Upper lobe of right lung (tissue), 1 donor: Measurements from ENCODE around the gene EYA4. TPM values are rescaled to one million over a fixed set of nuclear protein-coding genes. Genes with fewer than 3 reads are reported as not detected.

ENCODE experiments used
- ATAC-seq: fragments of 200-7000 bp; cut with Tn5 transposase; one replicate; pipeline ENCODE4 v1.9.1; 2020; ENCODE audit warnings: mild to moderate bottlenecking, moderate library complexity
- DNase-seq: peaks from one replicate; pipeline ENCODE4 v3.0.0-alpha.2; 2020
- H3K27ac ChIP-seq: fragments of 200-600 bp; one replicate; pipeline ENCODE4 v1.8.0; 2022
- H3K27me3 ChIP-seq: fragments of 200-600 bp; one replicate; pipeline ENCODE4 v1.8.0; 2022; ENCODE audit warnings: mild to moderate bottlenecking
- H3K36me3 ChIP-seq: fragments of 200-600 bp; one replicate; pipeline ENCODE4 v1.8.0; 2022
- H3K4me1 ChIP-seq: fragments of 200-600 bp; one replicate; pipeline ENCODE4 v1.8.0; 2022
- H3K4me3 ChIP-seq: fragments of 200-600 bp; one replicate; pipeline ENCODE4 v1.8.0; 2022; ENCODE audit warnings: mild to moderate bottlenecking
- H3K9me3 ChIP-seq: fragments of 200-600 bp; one replicate; pipeline ENCODE4 v1.8.0; 2022
- intact Hi-C: fragments of 100-400 bp; cut with DNase I; formaldehyde crosslinking; loops from one replicate; pipeline ENCODE4 v1.11.0; 2022
- total RNA-seq: library from RNA; stranded (reverse); fragmentation: NEBNext Ultra II Directional; extraction: Animal tissue kit (Norgen Biotek cat#: 25700); gene quantifications from one replicate; pipeline ENCODE4 v1.2.1, GENCODE V29; 2021
- TF ChIP-seq, protein P1 (sequence below): fragments of 200-600 bp; IDR thresholded peaks from one replicate; pipeline ENCODE4 v1.8.0; 2022; ENCODE audit warnings: antibody characterized with exemption
- donor health status: DM: no; HTN: yes; CAD: no; lungs with severe emphysema.

Gene EYA4
- total RNA-seq, 1 donor from 2014 or later: 6.0 TPM

DNA sequence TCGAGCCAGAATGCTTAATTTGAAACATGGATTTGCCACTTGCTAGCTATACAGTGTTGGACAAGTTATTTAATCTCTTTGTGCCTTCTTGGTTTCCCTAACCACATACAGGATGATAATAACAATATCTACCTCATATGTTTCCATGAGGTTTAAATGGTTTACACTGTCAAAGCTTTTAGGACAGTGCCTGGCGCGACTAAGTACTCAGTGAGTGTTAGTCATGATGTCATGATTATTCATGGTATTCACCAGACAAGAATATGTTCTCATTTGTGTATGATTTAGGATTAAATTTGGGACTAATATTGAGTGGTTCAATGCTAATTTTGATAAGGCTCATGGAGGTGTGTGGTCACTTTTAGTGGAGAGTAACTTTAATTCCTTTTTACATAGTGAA, 167.4 kb downstream of the EYA4 start:
- no peaks in the 10 kb centered on the region for H3K27me3 ChIP-seq
- intact Hi-C loops: no loop called here
- DNase-seq: no peak
- TF ChIP-seq, protein P1, sequence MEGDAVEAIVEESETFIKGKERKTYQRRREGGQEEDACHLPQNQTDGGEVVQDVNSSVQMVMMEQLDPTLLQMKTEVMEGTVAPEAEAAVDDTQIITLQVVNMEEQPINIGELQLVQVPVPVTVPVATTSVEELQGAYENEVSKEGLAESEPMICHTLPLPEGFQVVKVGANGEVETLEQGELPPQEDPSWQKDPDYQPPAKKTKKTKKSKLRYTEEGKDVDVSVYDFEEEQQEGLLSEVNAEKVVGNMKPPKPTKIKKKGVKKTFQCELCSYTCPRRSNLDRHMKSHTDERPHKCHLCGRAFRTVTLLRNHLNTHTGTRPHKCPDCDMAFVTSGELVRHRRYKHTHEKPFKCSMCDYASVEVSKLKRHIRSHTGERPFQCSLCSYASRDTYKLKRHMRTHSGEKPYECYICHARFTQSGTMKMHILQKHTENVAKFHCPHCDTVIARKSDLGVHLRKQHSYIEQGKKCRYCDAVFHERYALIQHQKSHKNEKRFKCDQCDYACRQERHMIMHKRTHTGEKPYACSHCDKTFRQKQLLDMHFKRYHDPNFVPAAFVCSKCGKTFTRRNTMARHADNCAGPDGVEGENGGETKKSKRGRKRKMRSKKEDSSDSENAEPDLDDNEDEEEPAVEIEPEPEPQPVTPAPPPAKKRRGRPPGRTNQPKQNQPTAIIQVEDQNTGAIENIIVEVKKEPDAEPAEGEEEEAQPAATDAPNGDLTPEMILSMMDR: no peak
- H3K4me3 ChIP-seq: no peak overlapping the region
- no peak overlapping the region for H3K27ac ChIP-seq
- no peaks in the 10 kb centered on the region for H3K9me3 ChIP-seq
- H3K36me3 ChIP-seq: no peaks in the 10 kb centered on the region
- no peaks in the 10 kb centered on the region for H3K4me1 ChIP-seq
- ATAC-seq: no peak

DNA sequence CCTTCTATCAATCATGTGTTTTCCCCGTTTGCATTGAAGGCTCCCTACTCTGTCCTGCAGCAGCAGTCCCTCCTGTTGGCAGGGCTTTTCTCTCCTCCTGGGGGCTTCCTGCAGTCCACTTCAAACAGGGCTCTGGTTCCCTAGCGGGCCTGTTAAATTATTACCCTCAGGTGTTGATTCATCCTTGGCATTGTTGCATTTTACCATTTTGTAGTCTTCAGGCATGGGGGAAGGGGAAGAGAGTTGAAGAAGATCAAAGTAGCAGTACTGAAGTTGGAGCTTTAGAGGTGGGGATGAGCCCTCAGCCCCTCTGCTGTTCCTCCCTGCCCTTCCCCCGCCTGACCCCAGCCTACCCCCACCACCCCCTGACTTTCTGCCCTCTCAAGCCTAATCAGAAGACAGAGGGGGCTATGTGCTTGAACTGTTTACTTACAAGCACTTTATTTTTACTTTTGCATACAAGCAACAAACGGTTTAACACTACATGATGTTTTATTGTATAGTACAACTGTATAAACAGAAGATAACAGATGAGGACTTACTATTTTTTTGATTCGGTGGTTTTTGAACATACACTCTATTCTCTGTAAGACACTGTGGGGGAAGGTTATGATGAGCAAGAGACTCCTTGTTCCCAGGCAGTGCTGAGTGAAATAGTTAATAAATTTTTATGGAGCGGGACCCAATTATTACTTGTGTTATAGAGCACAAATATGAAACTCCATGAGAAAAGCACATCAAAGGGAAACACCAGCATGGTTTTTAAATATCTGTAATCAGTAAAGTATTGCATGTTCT, 169.7 kb downstream of the EYA4 start:
- Histone ChIP-seq H3K27me3 (no peaks in the 10 kb centered on the region), H3K4me1 (no peaks in the 10 kb centered on the region), H3K4me3 (no peak overlapping the region), H3K27ac (no peak overlapping the region), H3K9me3 (no peaks in the 10 kb centered on the region), H3K36me3 (no peaks in the 10 kb centered on the region)
- intact Hi-C loops: no loop called here
- no peak for ATAC-seq
- TF ChIP-seq, protein P1: no peak
- DNase-seq: no peak

DNA sequence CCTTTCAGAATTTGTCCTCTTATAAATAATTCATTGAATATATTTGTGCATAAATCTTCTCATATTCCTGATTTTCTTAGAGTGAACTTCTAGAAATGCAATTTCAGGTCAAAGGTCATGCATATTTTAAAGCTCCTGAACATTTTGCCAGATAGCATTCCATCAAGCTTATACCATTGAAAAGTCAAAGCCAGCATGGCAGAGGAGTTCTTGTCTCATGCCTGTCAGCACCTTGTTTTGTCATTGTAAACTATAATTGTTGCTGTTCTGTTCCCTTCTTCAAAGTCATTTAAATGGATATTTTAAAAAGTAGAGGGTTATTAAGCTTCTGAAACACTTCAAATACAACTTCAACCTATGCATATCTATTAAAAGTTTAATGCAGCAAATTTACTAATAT, 170.6 kb downstream of the EYA4 start:
- ATAC-seq (no peak), DNase-seq (no peak)
- intact Hi-C loops: no loop called here
- no peaks in the 10 kb centered on the region for H3K9me3 ChIP-seq
- no peak overlapping the region for H3K27ac ChIP-seq
- H3K27me3 ChIP-seq: no peaks in the 10 kb centered on the region
- no peaks in the 10 kb centered on the region for H3K4me1 ChIP-seq
- TF ChIP-seq, protein P1: no peak
- H3K4me3 ChIP-seq: no peak overlapping the region
- H3K36me3 ChIP-seq: no peaks in the 10 kb centered on the region

DNA sequence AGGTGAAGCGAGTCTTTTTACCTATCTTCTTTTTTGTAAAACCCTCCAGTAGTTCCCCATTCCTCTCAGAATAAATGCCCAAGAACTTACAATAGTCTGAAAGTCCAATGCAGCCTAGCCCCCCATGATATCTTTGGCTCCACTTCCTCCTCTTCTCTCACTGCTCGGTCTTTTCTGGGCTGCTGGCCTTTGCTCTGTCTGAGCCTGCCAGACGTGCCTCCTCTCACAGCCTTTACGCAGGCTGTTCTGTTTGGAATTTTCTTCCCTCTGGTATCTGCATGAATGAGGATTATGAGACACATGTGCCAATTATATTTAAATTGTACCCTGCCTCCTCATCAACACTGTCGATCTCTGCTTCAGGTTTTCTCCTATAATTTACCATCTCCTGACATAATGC, 174.1 kb downstream of the EYA4 start:
- TF ChIP-seq, protein P1: no peak
- Histone ChIP-seq H3K4me3 (no peak overlapping the region), H3K27ac (no peak overlapping the region), H3K27me3 (no peaks in the 10 kb centered on the region), H3K4me1 (no peaks in the 10 kb centered on the region), H3K36me3 (no peaks in the 10 kb centered on the region), H3K9me3 (no peaks in the 10 kb centered on the region)
- no peak for DNase-seq
- intact Hi-C loops: no loop called here
- no peak for ATAC-seq

DNA sequence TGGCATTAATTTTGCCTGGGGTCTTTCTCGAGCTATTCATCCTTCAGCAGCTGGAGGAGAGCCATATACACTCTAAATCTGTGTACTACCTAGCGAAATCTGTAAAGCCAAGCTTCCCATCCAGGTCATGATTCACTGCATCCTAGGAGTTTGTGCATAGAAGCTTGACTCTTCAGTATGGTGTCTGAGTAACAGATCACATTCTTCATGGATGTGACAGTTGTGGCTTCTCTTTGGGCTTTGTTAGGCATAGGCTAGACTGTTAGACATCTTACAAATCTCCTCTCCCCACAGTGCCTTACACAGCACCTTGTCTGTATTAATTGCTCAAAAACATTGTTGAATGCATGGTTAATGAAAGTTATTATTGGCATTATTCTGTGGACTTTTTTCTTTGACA, 177.0 kb downstream of the EYA4 start:
- ATAC-seq (no peak), DNase-seq (no peak)
- intact Hi-C loops: no loop called here
- TF ChIP-seq, protein P1: no peak
- Histone ChIP-seq H3K4me3 (no peak overlapping the region), H3K27me3 (no peaks in the 10 kb centered on the region), H3K27ac (no peak overlapping the region), H3K4me1 (no peaks in the 10 kb centered on the region), H3K36me3 (no peaks in the 10 kb centered on the region), H3K9me3 (no peaks in the 10 kb centered on the region)
